ENCODE data around the gene GSTK1.

GRCh38 chr7:143272871-143273270 lies 9.6 kb downstream of the GSTK1 start:
- TF ChIP-seq SMC3 (conservative IDR thresholded peaks at IDR 0.05; ENCODE audit: poor library complexity) (no peak), POLR2AphosphoS5 (IDR thresholded peaks at IDR 0.05) (no peak), MXI1 (conservative IDR thresholded peaks at IDR 0.05; ENCODE audit: poor library complexity, severe bottlenecking) (no peak), EZH2 (IDR thresholded peaks at IDR 0.05; ENCODE audit: borderline replicate concordance, insufficient read depth, low read length, poor library complexity, severe bottlenecking) (no peak)

Measured in neural cell (in vitro differentiated cells).